ENCODE results near the gene VCAM1. TPM values are rescaled to one million over a fixed set of nuclear protein-coding genes. Genes with fewer than 3 reads are reported as not detected.

VCAM1 gene
- total RNA-seq, 2 experiments from 2014 or later = 0.83 to 1.1 TPM

GRCh38 chr1:100720751-100721150, 1.2 kb downstream of the VCAM1 start:
- Mint-ChIP-seq H3K27ac (no peak overlapping the region), H3K27me3 (peaks cover 16% of the 10 kb centered on the region), H3K4me1 (ENCODE audit: low read depth) (peaks cover 7% of the 10 kb centered on the region), H3K9me3 (no peaks in the 10 kb centered on the region), H3K4me3 (no peak overlapping the region), H3K36me3 (ENCODE audit: low read depth) (no peaks in the 10 kb centered on the region)
- ChIA-PET CTCF (interaction anchor here (1.8 kb wide), 1 partner anchor 9 kb away, joined by 4 read pairs; no protein-coding TSS in a partner anchor), POLR2A (no interaction called here)
- ATAC-seq = no peak
- no peak for DNase-seq
- no peak for TF ChIP-seq CTCF (IDR thresholded peaks at IDR 0.05)
- intact Hi-C loops (cut with micrococcal nuclease) = no loop called here

GRCh38 chr1:100721526-100722207, 2.1 kb downstream of the VCAM1 start:
- POLR2A ChIA-PET = interaction anchor here (0.6 kb wide), 1 partner anchor 129 kb away, joined by 3 read pairs; no protein-coding TSS in a partner anchor
- Mint-ChIP-seq H3K4me3 (no peak overlapping the region), H3K36me3 (ENCODE audit: low read depth) (no peaks in the 10 kb centered on the region), H3K4me1 (ENCODE audit: low read depth) (peaks cover 7% of the 10 kb centered on the region), H3K9me3 (no peaks in the 10 kb centered on the region), H3K27ac (no peak overlapping the region), H3K27me3 (peaks cover 19% of the 10 kb centered on the region)
- no peak for DNase-seq
- no peak for TF ChIP-seq CTCF (IDR thresholded peaks at IDR 0.05)
- intact Hi-C loops (cut with micrococcal nuclease) = no loop called here
- CTCF ChIA-PET = interaction anchor here (1.9 kb wide), 1 partner anchor 16 kb away, joined by 5 read pairs; no protein-coding TSS in a partner anchor
- no peak for ATAC-seq

GRCh38 chr1:100722221-100722620, 2.7 kb downstream of the VCAM1 start:
- no peak for TF ChIP-seq CTCF (IDR thresholded peaks at IDR 0.05)
- no peak overlapping the region for H3K27ac Mint-ChIP-seq
- intact Hi-C loops (cut with micrococcal nuclease) = no loop called here
- CTCF ChIA-PET = interaction anchor here (1.9 kb wide), 1 partner anchor 15 kb away, joined by 5 read pairs; no protein-coding TSS in a partner anchor
- peaks cover 16% of the 10 kb centered on the region for H3K27me3 Mint-ChIP-seq
- no peaks in the 10 kb centered on the region for H3K9me3 Mint-ChIP-seq
- DNase-seq (no peak), ATAC-seq (no peak)
- peaks cover 7% of the 10 kb centered on the region for H3K4me1 Mint-ChIP-seq (ENCODE audit: low read depth)
- no peaks in the 10 kb centered on the region for H3K36me3 Mint-ChIP-seq (ENCODE audit: low read depth)
- H3K4me3 Mint-ChIP-seq = no peak overlapping the region
- POLR2A ChIA-PET = interaction anchor here (0.6 kb wide), 1 partner anchor 130 kb away, joined by 3 read pairs; no protein-coding TSS in a partner anchor

- CTCF ChIA-PET = no interaction called here
- intact Hi-C loops (cut with micrococcal nuclease) = no loop called here
- Mint-ChIP-seq H3K4me3 (no peak overlapping the region), H3K36me3 (ENCODE audit: low read depth) (no peaks in the 10 kb centered on the region), H3K27me3 (peaks cover 19% of the 10 kb centered on the region), H3K27ac (no peak overlapping the region), H3K4me1 (ENCODE audit: low read depth) (peaks cover 5% of the 10 kb centered on the region), H3K9me3 (no peaks in the 10 kb centered on the region)
- DNase-seq (no peak), ATAC-seq (no peak)
- no peak for TF ChIP-seq CTCF (IDR thresholded peaks at IDR 0.05)
- POLR2A ChIA-PET = no interaction called here
Measured at GRCh38 chr1:100724281-100724680, 4.7 kb downstream of the VCAM1 start.

GRCh38 chr1:100730130-100730529, 10.6 kb downstream of the VCAM1 start:
- Mint-ChIP-seq H3K4me3 (no peak overlapping the region), H3K9me3 (no peaks in the 10 kb centered on the region), H3K27me3 (peaks cover 12% of the 10 kb centered on the region), H3K27ac (no peak overlapping the region), H3K36me3 (ENCODE audit: low read depth) (no peaks in the 10 kb centered on the region), H3K4me1 (ENCODE audit: low read depth) (peaks cover 5% of the 10 kb centered on the region)
- intact Hi-C loops (cut with micrococcal nuclease) = no loop called here
- ChIA-PET POLR2A (no interaction called here), CTCF (interaction anchor here (1.3 kb wide), 1 partner anchor 10 kb away, joined by 4 read pairs; the partner anchor contains the start of gene VCAM1)
- no peak for ATAC-seq
- DNase-seq = no peak
- no peak for TF ChIP-seq CTCF (IDR thresholded peaks at IDR 0.05)

Data from activated CD8-positive, alpha-beta T cell treated with anti-CD3 and anti-CD28 coated beads for 36 hours (primary cell).